IPS-20b (cell line): ENCODE measurements around the gene VAMP8.

Source experiments
- H3K27ac ChIP-seq: one replicate; pipeline ENCODE4 v1.5.1; 2013; ENCODE audit warnings: low read length
- H3K27me3 ChIP-seq: 2 replicates; pipeline ENCODE4 v1.6.1; 2013; ENCODE audit warnings: mild to moderate bottlenecking, low read length, inconsistent platforms; ENCODE audit not compliant: insufficient read depth
- H3K36me3 ChIP-seq: 2 replicates; pipeline ENCODE4 v1.6.1; 2013; ENCODE audit warnings: low read depth, mild to moderate bottlenecking, inconsistent platforms, low read length, moderate library complexity; ENCODE audit not compliant: insufficient read depth
- H3K4me1 ChIP-seq: 2 replicates; pipeline ENCODE4 v1.6.1; 2013; ENCODE audit warnings: mild to moderate bottlenecking, control low read depth, inconsistent platforms, low read length, moderate library complexity; ENCODE audit not compliant: insufficient read depth
- H3K4me3 ChIP-seq: 2 replicates; pipeline ENCODE4 v1.5.1; 2013; ENCODE audit warnings: mild to moderate bottlenecking, low read length, inconsistent platforms
- H3K9ac ChIP-seq: 2 replicates; pipeline ENCODE4 v1.6.1; 2013; ENCODE audit warnings: low read depth, mild to moderate bottlenecking, inconsistent platforms, low read length, moderate library complexity
- H3K9me3 ChIP-seq: 2 replicates; pipeline ENCODE4 v1.6.1; 2013; ENCODE audit warnings: mild to moderate bottlenecking, low read depth, low read length, inconsistent platforms; ENCODE audit not compliant: insufficient read depth

VAMP8 gene

DNA sequence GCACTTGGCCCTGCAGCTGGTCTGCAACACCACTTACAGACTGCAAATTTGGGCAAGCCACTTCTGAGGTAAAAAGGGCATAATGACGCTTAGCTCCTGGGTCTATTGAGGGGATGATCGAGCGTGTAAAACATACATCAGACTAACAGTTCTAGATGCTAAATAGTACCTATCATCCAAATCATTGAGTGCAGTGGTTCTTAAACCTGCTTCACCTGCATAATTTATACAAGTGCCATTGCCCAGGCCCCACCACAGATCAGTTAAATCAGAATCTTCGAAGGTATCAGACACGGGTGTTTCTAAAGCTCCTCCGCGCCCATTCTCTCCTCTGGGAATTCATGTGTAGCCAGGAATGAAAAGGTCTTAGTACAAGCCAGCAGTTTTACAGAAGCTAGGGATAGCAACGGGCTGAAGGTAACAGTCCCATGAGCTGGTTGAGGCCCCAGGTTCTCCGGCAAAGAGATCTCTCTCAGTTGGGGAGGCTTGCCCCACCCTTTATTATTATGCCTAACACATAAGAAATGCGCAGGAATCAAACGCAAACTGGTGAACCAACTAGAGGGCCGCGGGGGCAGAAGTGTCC, 17.4 kb downstream of the VAMP8 start:
- Histone ChIP-seq H3K9me3 (no peaks in the 10 kb centered on the region), H3K4me1 (peaks cover 7% of the 10 kb centered on the region; the same call in 1 of the 2 replicates), H3K4me3 (peak overlapping the region; percentile 87), H3K27me3 (no peaks in the 10 kb centered on the region), H3K27ac (peak overlapping the region; percentile 86), H3K9ac (peak overlapping the region; percentile 87; the same call in 1 of the 2 replicates), H3K36me3 (peaks cover 32% of the 10 kb centered on the region)

DNA sequence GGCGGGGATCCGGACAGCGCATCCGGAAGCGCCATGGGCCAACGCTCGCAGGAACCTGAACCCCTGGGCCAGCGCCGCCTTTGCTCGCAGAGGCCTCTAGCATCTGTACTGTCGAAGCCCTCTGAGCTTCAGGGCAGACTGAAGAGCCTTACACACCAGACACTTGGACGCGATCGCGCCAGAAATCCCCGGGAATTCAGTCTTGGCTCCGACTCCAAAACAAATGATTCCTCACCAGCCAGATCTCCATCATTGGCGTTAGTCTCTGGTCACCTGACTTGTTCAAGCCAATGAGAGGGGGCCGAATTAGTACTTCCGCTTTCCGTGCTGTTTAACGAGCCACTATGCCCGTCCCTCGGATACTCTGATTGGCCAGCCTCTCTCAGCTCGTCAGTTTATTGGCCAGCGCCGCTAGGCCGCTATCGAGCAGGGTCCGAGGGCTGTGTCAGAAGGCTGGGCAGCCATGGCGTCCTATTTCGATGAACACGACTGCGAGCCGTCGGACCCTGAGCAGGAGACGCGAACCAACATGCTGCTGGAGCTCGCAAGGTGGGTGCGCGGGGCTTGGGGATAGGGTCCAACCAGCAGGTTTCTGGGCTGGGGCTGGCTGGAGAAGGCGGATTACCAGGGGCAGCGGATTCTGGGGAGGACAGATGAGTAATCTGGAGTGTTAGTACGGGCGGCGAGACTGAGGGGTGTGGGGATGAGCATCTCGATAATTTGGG, 18.1 kb downstream of the VAMP8 start, which contains the start of gene RNF181:
RNF181 (plus strand) TSS at position 445 of the 725 bp plus-strand sequence; CDS start at position 464, 19 bp downstream.
- Histone ChIP-seq H3K4me1 (peaks cover 7% of the 10 kb centered on the region; the same call in 1 of the 2 replicates), H3K9ac (peak within 1 kb of the TSS; percentile 87), H3K27ac (peak within 1 kb of the TSS; percentile 86), H3K27me3 (no peaks in the 10 kb centered on the region), H3K4me3 (peak within 1 kb of the TSS; percentile 87), H3K9me3 (no peaks in the 10 kb centered on the region), H3K36me3 (peaks cover 33% of the 10 kb centered on the region)

DNA sequence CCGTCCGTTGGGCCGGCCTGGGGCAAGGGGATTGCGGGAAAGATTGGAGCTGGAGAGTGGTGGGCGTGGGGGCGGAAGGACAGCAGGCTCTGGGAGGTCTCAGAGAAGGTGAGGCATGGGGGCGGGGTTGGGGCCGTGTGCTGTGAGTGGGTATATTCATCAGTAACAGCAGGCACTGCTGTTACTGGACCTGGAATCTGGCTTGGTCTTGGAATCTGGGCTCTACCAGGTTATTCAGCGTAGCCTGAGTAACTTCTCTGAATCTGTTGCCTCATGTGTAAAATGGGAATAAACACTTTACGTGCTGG, 18.6 kb downstream of the VAMP8 start:
- peaks cover 33% of the 10 kb centered on the region for H3K36me3 ChIP-seq
- H3K27ac ChIP-seq = no peak overlapping the region
- peaks cover 7% of the 10 kb centered on the region; the same call in 1 of the 2 replicates for H3K4me1 ChIP-seq
- H3K27me3 ChIP-seq = no peaks in the 10 kb centered on the region
- H3K9ac ChIP-seq = peak overlapping the region; percentile 87
- peak overlapping the region; percentile 87 for H3K4me3 ChIP-seq
- H3K9me3 ChIP-seq = no peaks in the 10 kb centered on the region

DNA sequence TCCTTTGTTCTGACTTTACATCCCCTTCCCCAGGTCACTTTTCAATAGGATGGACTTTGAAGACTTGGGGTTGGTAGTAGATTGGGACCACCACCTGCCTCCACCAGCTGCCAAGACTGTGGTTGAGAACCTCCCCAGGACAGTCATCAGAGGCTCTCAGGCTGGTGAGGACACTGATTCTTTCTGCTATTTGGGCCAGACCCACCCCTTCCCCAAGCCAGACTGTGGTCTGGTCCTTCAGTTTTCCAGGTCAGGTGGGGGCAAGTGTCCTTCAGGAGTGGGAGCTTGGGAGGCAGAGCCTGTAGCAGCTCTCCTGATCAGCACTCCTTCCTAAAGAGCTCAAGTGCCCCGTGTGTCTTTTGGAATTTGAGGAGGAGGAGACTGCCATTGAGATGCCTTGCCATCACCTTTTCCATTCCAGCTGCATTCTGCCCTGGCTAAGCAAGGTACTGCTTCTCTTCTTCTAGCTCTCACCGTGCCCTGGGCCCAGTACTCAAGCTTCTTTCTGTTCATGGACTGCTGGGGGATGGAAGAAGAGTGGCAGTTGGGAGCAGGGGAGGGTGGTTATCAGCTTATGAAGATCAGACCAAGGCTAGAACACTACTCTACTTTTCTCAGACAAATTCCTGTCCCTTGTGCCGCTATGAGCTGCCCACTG, 19.2 kb downstream of the VAMP8 start:
- Histone ChIP-seq H3K4me3 (peak overlapping the region; percentile 87), H3K4me1 (peaks cover 7% of the 10 kb centered on the region; the same call in 1 of the 2 replicates), H3K36me3 (peaks cover 33% of the 10 kb centered on the region), H3K9me3 (no peaks in the 10 kb centered on the region), H3K27ac (no peak overlapping the region), H3K9ac (peak overlapping the region; percentile 87), H3K27me3 (no peaks in the 10 kb centered on the region)

DNA sequence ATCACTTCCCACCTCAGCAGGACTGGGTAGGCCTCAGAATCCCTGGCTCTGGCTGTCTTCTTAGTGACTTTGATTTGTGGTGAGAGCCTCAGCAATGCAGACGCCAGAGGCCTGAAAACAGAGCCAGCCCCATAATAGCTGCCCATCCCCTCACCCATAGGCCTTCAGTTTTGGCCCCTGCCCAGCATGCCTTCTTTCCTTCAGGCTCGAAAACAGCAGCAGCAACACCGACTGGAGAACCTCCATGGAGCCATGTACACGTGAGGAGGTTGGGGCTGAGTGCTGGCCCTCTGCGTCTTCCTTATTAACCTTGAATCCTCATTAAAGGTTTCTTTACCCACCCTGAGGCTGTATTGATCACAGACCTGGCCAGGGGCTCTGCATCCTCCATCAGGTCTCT, 19.9 kb downstream of the VAMP8 start:
- H3K9me3 ChIP-seq = no peaks in the 10 kb centered on the region
- H3K9ac ChIP-seq = no peak overlapping the region
- no peaks in the 10 kb centered on the region for H3K27me3 ChIP-seq
- H3K4me3 ChIP-seq = no peak overlapping the region
- H3K27ac ChIP-seq = no peak overlapping the region
- H3K4me1 ChIP-seq = peaks cover 7% of the 10 kb centered on the region; the same call in 1 of the 2 replicates
- peaks cover 33% of the 10 kb centered on the region for H3K36me3 ChIP-seq

DNA sequence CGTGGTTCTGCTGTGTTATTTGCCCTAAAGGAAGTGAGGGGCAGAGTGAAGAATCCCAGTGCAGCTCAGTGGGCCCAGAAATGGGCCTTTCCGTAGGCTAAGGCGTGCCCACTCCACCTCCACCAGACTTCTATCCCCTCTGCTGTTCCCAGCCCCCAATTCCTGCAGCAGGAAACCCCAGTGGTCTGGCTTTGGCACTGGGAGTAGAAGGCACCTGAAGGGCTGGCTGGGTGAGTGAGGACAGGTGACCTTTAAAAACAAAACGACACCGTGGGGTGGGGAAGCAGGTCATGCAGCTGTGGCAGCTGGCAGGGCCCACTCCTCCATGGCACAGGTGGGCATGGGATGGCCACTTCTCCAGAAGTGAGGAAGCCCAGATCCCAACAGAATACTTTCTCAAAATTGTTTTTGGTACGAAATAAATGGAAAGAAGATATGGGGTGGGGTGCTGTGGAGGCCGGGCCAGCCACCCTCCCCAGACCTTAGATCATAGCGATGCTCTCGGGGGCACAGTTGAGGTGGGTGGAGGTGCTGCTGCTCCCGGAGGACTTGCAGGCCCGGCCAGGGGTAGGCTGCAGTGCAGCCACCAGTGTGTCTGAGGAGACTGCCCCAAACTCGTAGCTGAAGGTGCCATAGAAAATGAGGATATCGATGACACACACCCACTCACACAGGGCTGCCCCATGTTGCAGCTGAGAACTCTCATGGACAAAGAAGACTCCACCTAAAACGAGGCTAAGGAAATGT, 21.4 kb downstream of the VAMP8 start:
- Histone ChIP-seq H3K36me3 (peaks cover 33% of the 10 kb centered on the region), H3K9me3 (no peaks in the 10 kb centered on the region), H3K4me3 (no peak overlapping the region), H3K4me1 (peaks cover 7% of the 10 kb centered on the region; the same call in 1 of the 2 replicates), H3K27ac (no peak overlapping the region), H3K9ac (no peak overlapping the region), H3K27me3 (no peaks in the 10 kb centered on the region)

DNA sequence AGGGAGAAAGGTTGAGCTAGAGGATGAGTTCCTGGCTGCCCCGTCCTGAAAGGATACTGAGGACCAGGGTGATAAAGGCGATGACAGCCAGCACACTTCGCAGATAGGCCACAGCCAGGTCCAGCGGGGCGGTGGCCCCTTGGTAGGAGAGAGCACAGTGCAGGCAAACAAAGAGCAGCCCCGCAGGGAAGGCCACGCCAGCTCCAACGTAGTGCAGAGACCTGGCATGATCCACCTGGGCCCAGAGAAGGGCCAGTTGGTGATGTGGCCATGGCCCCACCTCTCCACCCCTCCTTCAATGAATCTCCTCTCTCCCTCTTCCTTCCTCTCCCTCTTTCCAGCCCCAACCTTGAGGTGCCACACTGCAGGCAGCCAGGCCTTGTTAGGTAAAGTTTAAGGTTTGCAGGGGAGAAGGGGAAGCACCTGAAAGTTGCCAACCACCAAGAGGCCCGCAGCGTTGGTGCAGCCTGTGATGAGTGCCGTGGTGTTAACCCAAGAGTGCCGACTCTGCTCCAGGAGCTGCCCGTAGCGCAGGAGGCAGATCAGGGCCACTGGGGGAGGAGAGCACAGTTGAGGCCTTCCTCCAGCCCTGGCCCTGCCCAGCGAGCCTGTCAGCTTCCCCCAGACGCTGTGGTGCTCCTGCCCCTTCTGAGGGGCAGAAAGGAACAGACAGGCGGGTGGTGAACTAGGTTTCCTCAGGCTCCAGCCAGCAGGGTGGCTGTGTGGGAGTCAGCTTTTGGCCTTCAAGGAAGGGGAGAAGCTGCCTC, 22.3 kb downstream of the VAMP8 start:
- H3K27me3 ChIP-seq = no peaks in the 10 kb centered on the region
- H3K4me1 ChIP-seq = peaks cover 5% of the 10 kb centered on the region; the same call in 1 of the 2 replicates
- H3K4me3 ChIP-seq = no peak overlapping the region
- H3K27ac ChIP-seq = no peak overlapping the region
- no peak overlapping the region for H3K9ac ChIP-seq
- peaks cover 33% of the 10 kb centered on the region for H3K36me3 ChIP-seq
- H3K9me3 ChIP-seq = no peaks in the 10 kb centered on the region

DNA sequence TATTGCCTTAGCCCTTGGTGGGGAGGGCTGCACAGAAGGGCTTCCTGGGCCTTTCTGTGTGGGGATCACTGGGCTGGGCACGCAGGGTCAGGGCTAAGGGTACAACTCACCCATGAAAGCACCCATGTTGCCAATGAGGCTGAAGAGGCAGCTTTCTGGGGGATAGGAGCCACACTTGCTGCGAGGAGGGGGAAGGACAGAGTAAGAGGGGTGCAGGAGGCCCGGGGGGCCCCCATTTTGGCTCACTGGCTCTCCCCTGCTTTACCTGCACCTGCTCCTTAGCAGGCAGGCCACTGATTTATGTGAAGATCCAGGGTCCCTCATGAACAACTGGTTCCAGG, 22.8 kb downstream of the VAMP8 start:
- Histone ChIP-seq H3K27me3 (no peaks in the 10 kb centered on the region), H3K36me3 (peaks cover 33% of the 10 kb centered on the region), H3K9ac (no peak overlapping the region), H3K4me3 (no peak overlapping the region), H3K27ac (no peak overlapping the region), H3K4me1 (peaks cover 3% of the 10 kb centered on the region; the same call in 1 of the 2 replicates), H3K9me3 (no peaks in the 10 kb centered on the region)

DNA sequence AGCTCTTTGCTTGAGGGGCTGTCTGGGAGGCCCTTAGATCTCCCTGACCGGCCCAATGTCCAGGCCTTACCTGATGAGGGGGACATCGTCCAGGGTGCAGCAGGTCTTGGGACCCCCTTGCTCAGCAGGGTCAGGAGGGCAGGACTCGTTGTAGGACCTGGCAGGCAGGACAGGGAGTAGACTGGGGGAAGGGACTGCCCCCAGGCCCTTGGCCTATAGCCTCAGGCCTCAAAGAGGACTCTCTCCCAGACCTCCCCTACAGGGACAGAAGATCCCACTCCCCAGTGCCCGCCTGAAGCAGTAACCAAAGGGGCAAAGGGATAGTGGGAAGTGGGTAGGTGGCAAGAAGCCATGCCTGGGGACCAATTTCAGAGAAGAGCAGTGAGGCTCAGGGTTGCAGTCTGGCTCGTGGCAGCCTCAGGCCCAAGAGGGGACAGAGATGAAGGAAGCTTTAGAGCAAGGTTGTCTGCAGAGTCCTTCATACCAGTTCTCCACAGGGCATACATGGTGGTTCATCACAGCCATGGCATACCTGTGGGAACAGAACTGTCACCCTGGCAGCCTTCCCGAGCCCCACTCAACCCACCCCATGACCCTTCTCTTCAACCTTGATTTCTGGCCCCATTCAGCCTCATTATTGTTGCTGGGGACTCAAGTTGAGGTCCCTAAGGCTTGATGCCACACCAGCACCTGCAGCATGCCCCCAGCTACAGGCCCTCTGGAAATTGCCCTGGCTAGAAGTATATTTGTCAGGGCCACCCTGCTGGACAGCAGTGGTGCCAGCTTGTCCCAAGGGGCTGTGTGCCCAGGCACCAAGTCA, 23.8 kb downstream of the VAMP8 start:
- Histone ChIP-seq H3K9ac (no peak overlapping the region), H3K9me3 (no peaks in the 10 kb centered on the region), H3K27ac (no peak overlapping the region), H3K4me1 (peaks cover 3% of the 10 kb centered on the region; the same call in 1 of the 2 replicates), H3K27me3 (no peaks in the 10 kb centered on the region), H3K4me3 (peak overlapping the region; percentile 99), H3K36me3 (peaks cover 33% of the 10 kb centered on the region)

DNA sequence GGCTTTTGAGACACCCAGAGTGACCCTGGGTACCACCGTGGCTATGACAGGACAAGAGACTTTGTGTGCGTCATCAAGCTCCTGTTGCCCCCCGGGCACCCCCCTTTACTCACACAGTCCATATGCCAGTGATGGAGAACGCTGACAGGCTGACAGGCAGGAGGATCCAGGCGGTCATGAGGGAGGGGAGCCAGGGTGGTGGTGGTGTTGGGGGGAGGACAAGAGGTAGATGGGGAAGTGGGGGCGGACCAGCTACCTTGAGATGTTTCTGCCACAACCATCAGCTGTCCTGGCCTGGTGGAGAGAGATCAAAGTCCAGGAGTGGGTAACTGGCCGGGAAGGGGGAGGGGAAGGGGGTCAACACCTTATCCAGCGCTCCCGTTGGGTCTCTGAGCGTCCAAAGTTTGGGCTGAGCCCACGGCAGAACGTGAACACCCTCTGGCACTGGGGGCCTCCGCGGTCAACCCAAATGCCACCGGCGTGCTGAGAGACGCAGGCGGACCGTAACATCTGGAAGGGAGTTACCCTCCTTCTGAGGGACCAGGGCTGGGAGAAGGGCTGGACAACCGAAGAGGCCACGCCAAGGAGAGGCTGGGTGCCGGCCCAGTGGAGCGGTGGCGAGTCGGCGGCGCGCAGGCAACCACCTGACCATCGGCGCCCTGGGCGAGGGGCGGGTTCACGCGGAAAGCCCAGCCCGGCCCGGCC, 24.5 kb downstream of the VAMP8 start:
- Histone ChIP-seq H3K9me3 (no peaks in the 10 kb centered on the region), H3K9ac (peak overlapping the region; percentile 88), H3K4me1 (no peaks in the 10 kb centered on the region), H3K4me3 (peak overlapping the region; percentile 99), H3K36me3 (peaks cover 28% of the 10 kb centered on the region), H3K27ac (no peak overlapping the region), H3K27me3 (no peaks in the 10 kb centered on the region)
